Measurements from ENCODE around the gene SSBP4. TPM values are rescaled to one million over a fixed set of nuclear protein-coding genes. Genes with fewer than 3 reads are reported as not detected.

Gene SSBP4
- total RNA-seq, 1 donor: 77.8 TPM

- H4K20me1 ChIP-seq (ENCODE audit: insufficient read depth, low read length): peaks cover 26% of the 10 kb centered on the region
- H3K4me1 ChIP-seq (ENCODE audit: insufficient read depth, low read length): peaks cover 26% of the 10 kb centered on the region
- no peak overlapping the region for H2AFZ ChIP-seq (ENCODE audit: low read length)
- H3K79me2 ChIP-seq (ENCODE audit: insufficient read depth, low read length): peaks cover 37% of the 10 kb centered on the region
- DNase-seq (ENCODE audit: insufficient read length, low spot score, missing footprints): no peak
- no peak overlapping the region for H3K27ac ChIP-seq (ENCODE audit: low read depth, low read length)
- H3K4me2 ChIP-seq (ENCODE audit: insufficient read depth, low read length): no peak overlapping the region
- no peaks in the 10 kb centered on the region for H3K9me3 ChIP-seq (ENCODE audit: low read depth, low read length)
- H3K36me3 ChIP-seq (ENCODE audit: insufficient read depth, low read length): peaks cover 6% of the 10 kb centered on the region
- no peaks in the 10 kb centered on the region for H3K27me3 ChIP-seq (ENCODE audit: insufficient read depth, low read length)
- no peak for TF ChIP-seq CTCF (IDR thresholded peaks at IDR 0.05; ENCODE audit: extremely low read depth, low read depth, low read length)
- no peak overlapping the region for H3K4me3 ChIP-seq (ENCODE audit: insufficient read depth, low read length)
Observed at GRCh38 chr19:18430417-18431144, 11.4 kb downstream of the SSBP4 start.

DNA sequence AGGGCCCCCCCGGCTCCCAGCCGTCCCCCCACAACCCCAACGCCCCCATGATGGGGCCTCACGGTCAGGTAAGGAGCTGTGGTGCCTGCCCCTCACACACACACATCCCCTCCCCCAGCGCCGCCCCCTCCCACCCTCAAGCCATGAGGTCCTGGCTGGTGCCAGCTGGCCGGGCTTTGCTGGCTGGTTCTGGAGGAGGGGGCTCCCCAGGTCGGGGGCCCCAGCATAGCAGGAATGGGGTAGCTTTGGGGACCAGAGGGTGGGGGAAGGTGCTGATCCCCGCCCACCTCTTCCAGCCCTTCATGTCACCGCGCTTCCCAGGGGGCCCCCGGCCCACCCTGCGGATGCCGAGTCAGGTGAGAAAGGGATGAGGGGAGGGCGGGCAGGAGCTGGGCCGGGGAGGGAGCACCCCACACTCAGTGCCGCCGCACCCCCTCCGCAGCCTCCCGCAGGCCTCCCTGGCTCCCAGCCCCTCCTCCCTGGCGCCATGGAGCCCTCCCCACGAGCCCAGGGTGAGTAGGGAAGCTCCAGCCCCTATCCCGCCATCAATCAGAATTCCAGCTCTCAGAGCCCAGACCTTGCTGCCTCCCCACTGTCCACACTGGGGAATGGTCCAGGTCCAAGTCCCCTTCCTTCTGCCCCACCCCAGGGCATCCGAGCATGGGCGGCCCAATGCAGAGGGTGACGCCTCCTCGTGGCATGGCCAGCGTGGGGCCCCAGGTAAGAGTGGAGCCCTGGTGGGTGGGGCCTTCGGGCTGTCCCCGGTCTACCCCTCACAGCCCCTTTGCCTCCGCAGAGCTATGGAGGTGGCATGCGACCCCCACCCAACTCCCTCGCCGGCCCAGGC is 12.4 kb downstream of the SSBP4 start:
- no peak for DNase-seq (ENCODE audit: insufficient read length, low spot score, missing footprints)
- Histone ChIP-seq H3K79me2 (ENCODE audit: insufficient read depth, low read length) (peaks cover 28% of the 10 kb centered on the region), H3K4me1 (ENCODE audit: insufficient read depth, low read length) (peaks cover 16% of the 10 kb centered on the region), H3K4me3 (ENCODE audit: insufficient read depth, low read length) (no peak overlapping the region), H3K4me2 (ENCODE audit: insufficient read depth, low read length) (no peak overlapping the region), H3K27me3 (ENCODE audit: insufficient read depth, low read length) (no peaks in the 10 kb centered on the region), H3K9me3 (ENCODE audit: low read depth, low read length) (no peaks in the 10 kb centered on the region), H4K20me1 (ENCODE audit: insufficient read depth, low read length) (peaks cover 20% of the 10 kb centered on the region), H3K27ac (ENCODE audit: low read depth, low read length) (no peak overlapping the region), H3K36me3 (ENCODE audit: insufficient read depth, low read length) (peaks cover 14% of the 10 kb centered on the region), H2AFZ (ENCODE audit: low read length) (no peak overlapping the region)
- TF ChIP-seq CTCF (IDR thresholded peaks at IDR 0.05; ENCODE audit: extremely low read depth, low read depth, low read length): no peak

DNA sequence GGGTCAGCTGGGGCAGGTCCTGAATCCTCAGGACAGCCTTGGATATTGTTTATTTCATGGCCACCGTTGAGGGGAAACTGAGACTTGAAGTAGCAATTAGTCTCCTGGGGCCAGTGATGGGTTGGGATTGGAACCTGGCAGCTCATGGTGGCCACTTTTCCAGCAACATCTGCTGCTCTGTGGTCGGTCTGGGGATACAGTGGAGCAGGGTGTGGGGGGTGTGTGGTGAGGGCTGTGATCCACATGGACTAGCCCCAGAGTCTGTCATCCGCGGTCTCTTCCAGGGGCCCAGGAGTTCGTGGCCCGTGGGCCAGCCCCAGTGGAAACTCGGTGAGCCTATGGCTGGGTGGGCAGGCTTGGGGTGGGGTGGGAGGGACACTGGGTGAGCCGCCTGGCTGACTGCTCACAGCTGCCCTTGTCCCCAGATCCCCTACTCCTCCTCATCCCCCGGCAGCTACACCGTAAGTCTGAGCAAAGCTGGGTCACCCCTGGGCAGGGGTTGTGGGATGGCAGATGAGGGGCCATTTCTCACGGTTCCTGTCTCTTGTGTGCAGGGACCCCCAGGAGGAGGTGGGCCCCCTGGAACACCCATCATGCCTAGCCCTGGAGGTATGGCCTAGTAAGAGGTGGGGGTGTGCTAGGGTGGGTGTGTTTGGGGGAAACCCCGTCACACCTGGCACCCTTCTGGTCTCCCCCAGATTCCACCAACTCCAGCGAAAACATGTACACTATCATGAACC is 13.2 kb downstream of the SSBP4 start:
- DNase-seq (ENCODE audit: insufficient read length, low spot score, missing footprints): peak; percentile 84
- TF ChIP-seq CTCF (IDR thresholded peaks at IDR 0.05; ENCODE audit: extremely low read depth, low read depth, low read length): no peak
- Histone ChIP-seq H3K27ac (ENCODE audit: low read depth, low read length) (no peak overlapping the region), H2AFZ (ENCODE audit: low read length) (no peak overlapping the region), H3K9me3 (ENCODE audit: low read depth, low read length) (no peaks in the 10 kb centered on the region), H3K4me3 (ENCODE audit: insufficient read depth, low read length) (no peak overlapping the region), H3K4me2 (ENCODE audit: insufficient read depth, low read length) (no peak overlapping the region), H3K36me3 (ENCODE audit: insufficient read depth, low read length) (peaks cover 14% of the 10 kb centered on the region), H4K20me1 (ENCODE audit: insufficient read depth, low read length) (peaks cover 12% of the 10 kb centered on the region), H3K4me1 (ENCODE audit: insufficient read depth, low read length) (peaks cover 16% of the 10 kb centered on the region), H3K79me2 (ENCODE audit: insufficient read depth, low read length) (peaks cover 20% of the 10 kb centered on the region), H3K27me3 (ENCODE audit: insufficient read depth, low read length) (no peaks in the 10 kb centered on the region)
